H1 (cell line): Measurements from ENCODE around the gene SLC30A2.

Experiments
- CEBPB ChIP-seq: IDR thresholded peaks from 2 replicates; pipeline ENCODE4 v1.6.1; 2012; ENCODE audit warnings: low read depth, low read length
- CHD1 ChIP-seq: IDR thresholded peaks from 2 replicates; pipeline ENCODE4 v1.6.1; 2012; ENCODE audit warnings: low read depth, low read length, improper control_type of control experiment
- CHD2 ChIP-seq: IDR thresholded peaks from 2 replicates; pipeline ENCODE4 v1.6.1; 2012; ENCODE audit warnings: low read length, improper control_type of control experiment
- CREB1 ChIP-seq: IDR thresholded peaks from 2 replicates; pipeline ENCODE4 v1.6.1; 2012; ENCODE audit warnings: inconsistent platforms
- CTCF ChIP-seq, 3 experiments: IDR thresholded peaks; 1 replicate in 2 of 3; 2 replicates in 1 of 3; pipeline versions ENCODE4 v1.5.1 to v1.6.1; 2011; ENCODE audit warnings: low read length in 3 of 3, mild to moderate bottlenecking in 3 of 3, inconsistent platforms in 2 of 3, low read depth in 1 of 3, moderate library complexity in 1 of 3; ENCODE audit not compliant: insufficient read depth in 1 of 3; ENCODE audit errors: control extremely low read depth in 1 of 3
- EP300 ChIP-seq, 2 experiments: IDR thresholded peaks; 1 replicate in 1 of 2; 2 replicates in 1 of 2; pipeline ENCODE4 v1.6.1; 2011 to 2012; ENCODE audit warnings: low read depth in 2 of 2, low read length in 2 of 2, mild to moderate bottlenecking in 2 of 2, borderline replicate concordance in 1 of 2, inconsistent platforms in 1 of 2, moderate library complexity in 1 of 2
- EZH2 ChIP-seq: fragments of 200-600 bp; sonication (generic); IDR thresholded peaks from 2 replicates; pipeline ENCODE4 v1.7.1; 2012; ENCODE audit warnings: low read depth, mild to moderate bottlenecking, moderate library complexity, low read length, inconsistent platforms; ENCODE audit not compliant: severe bottlenecking
- FOSL1 ChIP-seq: IDR thresholded peaks from 2 replicates; pipeline ENCODE4 v1.6.1; 2011; ENCODE audit warnings: mild to moderate bottlenecking, low read depth, low read length, moderate library complexity; ENCODE audit not compliant: insufficient read depth
- JUND ChIP-seq: IDR thresholded peaks from 2 replicates; pipeline ENCODE4 v1.6.1; 2011; ENCODE audit warnings: mild to moderate bottlenecking, improper control_type of control experiment, low read length
- POLR2A ChIP-seq, 2 experiments: IDR thresholded peaks; 1 replicate in 1 of 2; 2 replicates in 1 of 2; pipeline ENCODE4 v1.6.1; 2011; ENCODE audit warnings: low read depth in 2 of 2, low read length in 2 of 2, mild to moderate bottlenecking in 2 of 2; ENCODE audit errors: control extremely low read depth in 1 of 2
- SIX5 ChIP-seq: IDR thresholded peaks from 2 replicates; pipeline ENCODE4 v1.6.1; 2011; ENCODE audit warnings: mild to moderate bottlenecking, low read depth, low read length
- SP1 ChIP-seq: IDR thresholded peaks from 2 replicates; pipeline ENCODE4 v1.6.1; 2011; ENCODE audit warnings: low read depth, low read length

- TF ChIP-seq JUND (no peak), CREB1 (no peak), SP1 (no peak), CHD1 (no peak), CEBPB (no peak), EP300 (IDR thresholded peaks at IDR 0.05; ENCODE audit: borderline replicate concordance in 1 of 2, low read depth in 2 of 2, low read length in 2 of 2) (no peak), CHD2 (no peak), EZH2 (no peak), SIX5 (no peak), CTCF (IDR thresholded peaks at IDR 0.05; ENCODE audit: control extremely low read depth in 1 of 3, insufficient read depth in 1 of 3, low read depth in 1 of 3, low read length in 3 of 3) (no peak), FOSL1 (no peak), POLR2A (IDR thresholded peaks at IDR 0.05; ENCODE audit: control extremely low read depth in 1 of 2, low read depth in 2 of 2, low read length in 2 of 2) (no peak)
Measured at GRCh38 chr1:26092422-26092821, 46.5 kb upstream of the SLC30A2 start.
